GM12878 (cell line): ENCODE results near the gene RNF220. TPM values are rescaled to one million over a fixed set of nuclear protein-coding genes. Genes with fewer than 3 reads are reported as not detected.

Source experiments
- ATAC-seq: fragments of 200-7000 bp; cut with Tn5 transposase; 3 replicates; pipeline ENCODE4 v1.9.1; 2020; ENCODE audit warnings: mild to moderate bottlenecking, moderate library complexity
- BruUV-seq: library from RNA; stranded (reverse); fragments of 400-500 nt; replicated peaks from 2 replicates; lab custom pipeline; 2021; lab: Mats Ljungman, UMichigan
- CTCF ChIA-PET: fragments of 300-600 bp; sonication (Branson Sonifier 250); formaldehyde crosslinking; extraction: SDS; loops from one replicate; lab custom pipeline; 2021; ENCODE audit warnings: inconsistent platforms; lab: Yijun Ruan, JAX
- POLR2A ChIA-PET: fragments of 350-600 bp; formaldehyde crosslinking; extraction: SDS; loops from one replicate; lab custom pipeline; 2021; ENCODE audit warnings: inconsistent platforms; lab: Charles Lee
- RAD21 ChIA-PET: fragments of 300-600 bp; sonication (Branson Sonifier 250); formaldehyde crosslinking; loops from one replicate; lab custom pipeline; 2023; ENCODE audit warnings: antibody characterized with exemption; ENCODE audit not compliant: unreplicated experiment; lab: Charles Lee
- SMC1A ChIA-PET: fragments of 300-600 bp; sonication (Branson Sonifier 250); formaldehyde crosslinking; loops from one replicate; lab custom pipeline; 2023; ENCODE audit not compliant: unreplicated experiment, uncharacterized antibody; lab: Charles Lee
- DNase-seq: peaks from one replicate; pipeline ENCODE4 v3.0.0-alpha.2; 2011; ENCODE audit warnings: low read depth, low spot score
- FAIRE-seq: peaks from 3 replicates; lab custom pipeline; 2011; peaks lifted over from hg19 to GRCh38; lab: Jason Lieb, UNC
- H2AFZ ChIP-seq: 2 replicates; pipeline ENCODE4 v1.6.0; 2011; ENCODE audit warnings: low read depth, low read length, control low read depth; ENCODE audit not compliant: control insufficient read depth
- H3K27ac ChIP-seq: 2 replicates; pipeline ENCODE4 v1.5.1; 2011; ENCODE audit warnings: control low read depth; ENCODE audit not compliant: control insufficient read depth, insufficient read depth
- H3K27me3 ChIP-seq, 2 experiments: replicated peaks in 1 of 2; 2 replicates each; pipeline versions ENCODE4 v1.6.0 to v1.6.1; 2011; ENCODE audit warnings: low read length in 1 of 2; ENCODE audit not compliant: control insufficient read depth in 2 of 2, insufficient read depth in 2 of 2
- H3K36me3 ChIP-seq, 2 experiments: 2 replicates each; pipeline ENCODE4 v1.5.1; 2011; ENCODE audit warnings: low read length in 1 of 2; ENCODE audit not compliant: control insufficient read depth in 2 of 2, insufficient read depth in 2 of 2
- H3K4me1 ChIP-seq: 2 replicates; pipeline ENCODE4 v1.6.1; 2011; ENCODE audit warnings: mild to moderate bottlenecking, low read length, moderate library complexity, mixed read lengths; ENCODE audit not compliant: control insufficient read depth, insufficient read depth
- H3K4me2 ChIP-seq: 2 replicates; pipeline ENCODE4 v1.6.0; 2011; ENCODE audit warnings: control low read depth; ENCODE audit not compliant: control insufficient read depth, insufficient read depth
- H3K4me3 ChIP-seq: fragments of 200-600 bp; sonication (generic); 2 replicates; pipeline ENCODE4 v1.5.1; 2016
- H3K79me2 ChIP-seq: 2 replicates; pipeline ENCODE4 v1.6.0; 2011; ENCODE audit warnings: low read length; ENCODE audit not compliant: control insufficient read depth, insufficient read depth
- H3K9ac ChIP-seq: 2 replicates; pipeline ENCODE4 v1.8.0; 2011; ENCODE audit warnings: low read length, control low read depth, mixed read lengths; ENCODE audit not compliant: control insufficient read depth, insufficient read depth
- H3K9me3 ChIP-seq: replicated peaks from 3 replicates; pipeline ENCODE4 v1.5.1; 2011; ENCODE audit warnings: mild to moderate bottlenecking, low read length; ENCODE audit not compliant: control insufficient read depth, insufficient read depth
- H4K20me1 ChIP-seq: 2 replicates; pipeline ENCODE4 v1.6.0; 2011; ENCODE audit not compliant: control insufficient read depth, insufficient read depth
- ATF7 ChIP-seq: fragments of 450-650 bp; IDR thresholded peaks from 2 replicates; pipeline ENCODE4 v1.6.1; 2016; ENCODE audit warnings: low read depth, mild to moderate bottlenecking
- CBX3 ChIP-seq: fragments of 200-600 bp; sonication (generic); IDR thresholded peaks from 2 replicates; pipeline ENCODE4 v1.6.1; 2016; ENCODE audit warnings: low read depth, borderline replicate concordance
- CHD1 ChIP-seq: IDR thresholded peaks from 2 replicates; pipeline ENCODE4 v1.6.1; 2012; ENCODE audit warnings: low read depth, low read length, improper control_type of control experiment
- ETV6 ChIP-seq, 2 experiments: fragments of 450-650 bp in 1 of 2; IDR thresholded peaks in 1 of 2; conservative IDR thresholded peaks in 1 of 2; 2 replicates each; pipeline ENCODE4 v1.6.1; 2014; ENCODE audit warnings: antibody characterized with exemption in 1 of 2, borderline replicate concordance in 1 of 2, low read depth in 1 of 2, mild to moderate bottlenecking in 1 of 2, moderate library complexity in 1 of 2
- FOXK2 ChIP-seq: fragments of 450-650 bp; IDR thresholded peaks from 2 replicates; pipeline ENCODE4 v1.6.1; 2017; ENCODE audit warnings: mild to moderate bottlenecking, moderate library complexity
- HCFC1 ChIP-seq: fragments of 150-350 bp; IDR thresholded peaks from 2 replicates; pipeline ENCODE4 v1.6.1; 2014; ENCODE audit warnings: low read length
- KLF5 ChIP-seq: fragments of 450-650 bp; IDR thresholded peaks from 2 replicates; pipeline ENCODE4 v1.6.1; 2014; ENCODE audit warnings: mild to moderate bottlenecking; ENCODE audit not compliant: partially characterized antibody
- RELA ChIP-seq: fragments of 450-650 bp; IDR thresholded peaks from 2 replicates; pipeline ENCODE4 v1.8.0; 2014; ENCODE audit warnings: borderline replicate concordance; ENCODE audit not compliant: partially characterized antibody
- SIN3A ChIP-seq: IDR thresholded peaks from 2 replicates; pipeline ENCODE4 v1.6.1; 2012; ENCODE audit warnings: low read depth, low read length, improper control_type of control experiment
- SMAD5 ChIP-seq: IDR thresholded peaks from 2 replicates; pipeline ENCODE4 v1.6.1; 2016; ENCODE audit warnings: antibody characterized with exemption, low read depth
- SPI1 ChIP-seq: IDR thresholded peaks from 2 replicates; pipeline ENCODE4 v1.6.1; 2011; ENCODE audit warnings: low read depth, mild to moderate bottlenecking, low read length, moderate library complexity, borderline replicate concordance; ENCODE audit not compliant: insufficient read depth
- YY1 ChIP-seq: IDR thresholded peaks from 2 replicates; pipeline ENCODE4 v1.6.1; 2011; ENCODE audit warnings: low read depth, mild to moderate bottlenecking, low read length
- WGBS: methylation state at CpG from one replicate; pipeline ENCODE4 v1.1.6; 2016; ENCODE audit warnings: low lambda C conversion rate; ENCODE audit not compliant: insufficient replicate concordance, insufficient coverage; ENCODE audit errors: missing lambda C conversion rate; 5-methylcytosine and 5-hydroxymethylcytosine counted together
- in situ Hi-C: fragments of 300-500 bp; cut with MboI; formaldehyde crosslinking; loops from 9 replicates; pipeline ENCODE4 v1.14.3; 2018; ENCODE audit warnings: mixed read lengths
- intact Hi-C: fragments of 100-400 bp; cut with micrococcal nuclease; formaldehyde crosslinking; loops from one replicate; pipeline ENCODE4 v1.14.2; 2022; ENCODE audit not compliant: unreplicated experiment
- polyA plus RNA-seq, 11 experiments: library from polyadenylated mRNA; depleted of rRNA in 4 of 11; unstranded in 6 of 11; stranded (reverse) in 5 of 11; fragments of >200 nt; fragmentation: Nextera tagmentation in 4 of 11; fragmentation: Illumina TruSeq in 1 of 11; extraction: Ambion mirVana in 4 of 11; extraction: Trizol in 1 of 11; gene quantifications; 1 replicate in 1 of 11; 2 replicates in 10 of 11; pipeline versions ENCODE4 v1.2.1 to v1.2.3, GENCODE V29; 2011 to 2016; ENCODE audit warnings: inconsistent platforms in 2 of 11, missing spikeins in 2 of 11, low read depth in 1 of 11
- total RNA-seq, 4 experiments: library from RNA; depleted of rRNA in 3 of 4; stranded (reverse); fragments of >200 nt in 3 of 4; fragmentation: Illumina TruSeq in 1 of 4; extraction: Trizol in 1 of 4; gene quantifications; 2 replicates each; pipeline versions ENCODE4 v1.2.1 to v1.2.3, GENCODE V29; 2013 to 2021
- TF ChIP-seq, protein P1 (sequence below): IDR thresholded peaks from 2 replicates; pipeline ENCODE4 v1.6.1; 2011; ENCODE audit warnings: low read depth, mild to moderate bottlenecking, low read length, moderate library complexity, borderline replicate concordance; ENCODE audit errors: extremely low read depth
- TF ChIP-seq, protein P2 (sequence below): fragments of 450-650 bp; formaldehyde crosslinking; IDR thresholded peaks from 2 replicates; pipeline ENCODE4 v1.4.0; 2022; ENCODE audit warnings: mild to moderate bottlenecking, moderate library complexity

The RNF220 gene
- total and polyA plus RNA-seq, 10 of the 15 experiments (the other 5 are each of a cell fraction or from before 2014, with no cell fraction given): 4.6 to 84.1 (median 53.7) TPM

DNA sequence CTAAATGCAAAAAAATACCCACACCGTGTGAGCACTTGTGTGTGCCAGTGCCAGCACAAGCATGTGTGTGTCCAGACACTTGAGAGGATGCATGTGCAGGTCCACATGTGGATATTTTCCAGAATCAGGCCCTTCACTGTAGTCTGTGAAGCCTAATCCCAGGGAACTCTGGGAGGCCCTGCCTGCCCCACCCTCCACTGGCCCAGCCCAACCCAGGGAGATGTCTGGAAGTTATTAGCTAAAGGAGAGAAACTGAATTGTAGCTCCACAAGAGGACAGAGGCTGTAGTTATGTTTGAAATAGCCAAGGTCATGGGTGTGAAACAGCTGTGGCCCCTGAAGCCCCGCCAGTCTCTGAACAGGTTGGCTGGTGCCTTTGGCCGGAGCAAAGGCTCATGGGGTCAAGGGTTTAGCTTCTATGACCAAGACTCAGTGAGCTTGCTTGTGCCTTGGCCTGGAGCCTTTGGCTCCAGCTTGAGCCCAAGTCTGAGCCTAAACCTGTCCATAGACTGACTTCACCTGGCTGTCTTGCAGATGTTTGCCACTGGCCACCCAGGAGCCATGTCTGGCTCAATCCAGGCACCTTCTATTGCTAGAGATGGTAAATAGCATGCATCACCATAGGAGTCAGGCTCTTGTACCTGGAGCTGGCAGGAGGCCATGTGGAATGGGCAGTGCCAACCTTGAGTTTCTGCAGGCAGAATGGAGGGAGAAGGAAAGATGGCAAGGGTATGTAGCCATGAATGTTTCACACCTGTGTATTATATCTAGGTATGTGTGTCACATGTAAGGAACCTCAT, 199.3 kb downstream of the RNF220 start:
- Histone ChIP-seq H3K4me1 (no peaks in the 10 kb centered on the region), H3K27ac (no peak overlapping the region), H3K4me3 (no peak overlapping the region), H3K79me2 (no peaks in the 10 kb centered on the region), H3K4me2 (no peak overlapping the region), H3K27me3 (no peaks in the 10 kb centered on the region; a peak in 2 of 4 replicates), H3K9ac (no peak overlapping the region), H3K9me3 (no peaks in the 10 kb centered on the region), H2AFZ (no peak overlapping the region), H3K36me3 (no peaks in the 10 kb centered on the region), H4K20me1 (no peaks in the 10 kb centered on the region)
- DNase-seq: no peak
- BruUV-seq: no TSS peak
- POLR2A ChIA-PET: interaction anchor here (0.6 kb wide), 1 partner anchor 9 kb away, joined by 3 read pairs; no protein-coding TSS in a partner anchor
- CTCF ChIA-PET: no interaction called here
- FAIRE-seq: no peak
- SMC1A ChIA-PET: no interaction called here
- ATAC-seq: no peak
- WGBS: 0% methylated on average over 3 of the region's 3 CpGs
- TF ChIP-seq SIN3A (no peak), ETV6 (conservative IDR thresholded peaks at IDR 0.05 in 1 of 2, IDR thresholded peaks at IDR 0.05 in 1 of 2; ENCODE audit: borderline replicate concordance in 1 of 2, low read depth in 1 of 2) (no peak), RELA (no peak), YY1 (no peak), CHD1 (no peak), SMAD5 (no peak), HCFC1 (no peak), ATF7 (no peak), SPI1 (no peak), KLF5 (no peak), CBX3 (no peak), FOXK2 (no peak)
- TF ChIP-seq, protein P1, sequence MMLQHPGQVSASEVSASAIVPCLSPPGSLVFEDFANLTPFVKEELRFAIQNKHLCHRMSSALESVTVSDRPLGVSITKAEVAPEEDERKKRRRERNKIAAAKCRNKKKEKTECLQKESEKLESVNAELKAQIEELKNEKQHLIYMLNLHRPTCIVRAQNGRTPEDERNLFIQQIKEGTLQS: no peak
- TF ChIP-seq, protein P2, sequence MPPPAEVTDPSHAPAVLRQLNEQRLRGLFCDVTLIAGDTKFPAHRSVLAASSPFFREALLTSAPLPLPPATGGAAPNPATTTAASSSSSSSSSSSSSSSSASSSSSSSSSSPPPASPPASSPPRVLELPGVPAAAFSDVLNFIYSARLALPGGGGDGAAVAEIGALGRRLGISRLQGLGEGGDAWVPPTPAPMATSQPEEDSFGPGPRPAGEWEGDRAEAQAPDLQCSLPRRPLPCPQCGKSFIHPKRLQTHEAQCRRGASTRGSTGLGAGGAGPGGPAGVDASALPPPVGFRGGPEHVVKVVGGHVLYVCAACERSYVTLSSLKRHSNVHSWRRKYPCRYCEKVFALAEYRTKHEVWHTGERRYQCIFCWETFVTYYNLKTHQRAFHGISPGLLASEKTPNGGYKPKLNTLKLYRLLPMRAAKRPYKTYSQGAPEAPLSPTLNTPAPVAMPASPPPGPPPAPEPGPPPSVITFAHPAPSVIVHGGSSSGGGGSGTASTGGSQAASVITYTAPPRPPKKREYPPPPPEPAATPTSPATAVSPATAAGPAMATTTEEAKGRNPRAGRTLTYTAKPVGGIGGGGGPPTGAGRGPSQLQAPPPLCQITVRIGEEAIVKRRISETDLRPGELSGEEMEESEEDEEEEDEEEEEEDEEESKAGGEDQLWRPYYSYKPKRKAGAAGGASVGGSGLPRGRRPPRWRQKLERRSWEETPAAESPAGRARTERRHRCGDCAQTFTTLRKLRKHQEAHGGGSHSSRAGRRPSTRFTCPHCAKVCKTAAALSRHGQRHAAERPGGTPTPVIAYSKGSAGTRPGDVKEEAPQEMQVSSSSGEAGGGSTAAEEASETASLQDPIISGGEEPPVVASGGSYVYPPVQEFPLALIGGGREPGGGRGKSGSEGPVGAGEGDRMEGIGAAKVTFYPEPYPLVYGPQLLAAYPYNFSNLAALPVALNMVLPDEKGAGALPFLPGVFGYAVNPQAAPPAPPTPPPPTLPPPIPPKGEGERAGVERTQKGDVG (CRISPR knock-in tag): no peak
- RAD21 ChIA-PET: no interaction called here
- in situ Hi-C loops (no loop called here), intact Hi-C loops (no loop called here)
